PFSK-1 (cell line): ENCODE data around the gene PREP.

ENCODE experiments used
- POLR2AphosphoS5 ChIP-seq: IDR thresholded peaks from 2 replicates; pipeline ENCODE4 v1.6.1; 2012; ENCODE audit warnings: low read depth, mild to moderate bottlenecking, control low read depth, low read length, moderate library complexity
- TAF1 ChIP-seq: IDR thresholded peaks from 2 replicates; pipeline ENCODE4 v1.6.1; 2012; ENCODE audit warnings: low read length, control low read depth, borderline replicate concordance; ENCODE audit not compliant: insufficient read depth

GRCh38 chr6:105433723-105434122 is 30.8 kb upstream of the PREP start:
- no peak for TF ChIP-seq TAF1
- no peak for TF ChIP-seq POLR2AphosphoS5
